Uterus (tissue), 4 donors: ENCODE measurements around the gene NR4A3. TPM values are rescaled to one million over a fixed set of nuclear protein-coding genes. Genes with fewer than 3 reads are reported as not detected.

Experiments used
- DNase-seq, 2 donors: peaks; one replicate each; pipeline ENCODE4 v3.0.0-alpha.2; 2019 to 2020
- H3K27ac ChIP-seq, 2 donors: fragments of 200-600 bp; sonication (generic); 1 replicate in 1 of 2; 2 replicates in 1 of 2; pipeline ENCODE4 v1.5.1; 2016 to 2018
- H3K27me3 ChIP-seq, 2 donors: fragments of 200-600 bp; sonication (generic); one replicate each; pipeline ENCODE4 v1.5.1; 2018 to 2019; ENCODE audit warnings: control low read depth in 1 of 2
- H3K36me3 ChIP-seq, 2 donors: fragments of 200-600 bp; sonication (generic); one replicate each; pipeline ENCODE4 v1.5.1; 2019; ENCODE audit warnings: control low read depth in 1 of 2
- H3K4me1 ChIP-seq, 2 donors: fragments of 200-600 bp; sonication (generic); one replicate each; pipeline ENCODE4 v1.5.1; 2018 to 2019; ENCODE audit warnings: control low read depth in 1 of 2
- H3K4me3 ChIP-seq, 2 donors: fragments of 200-600 bp; sonication (generic); 1 replicate in 1 of 2; 2 replicates in 1 of 2; pipeline ENCODE4 v1.5.1; 2018 to 2019; ENCODE audit warnings: mild to moderate bottlenecking in 1 of 2
- H3K9me3 ChIP-seq, 2 donors: fragments of 200-600 bp; sonication (generic); one replicate each; pipeline ENCODE4 v1.5.1; 2019; ENCODE audit warnings: control low read depth in 1 of 2
- POLR2A ChIP-seq, 2 donors: fragments of 450-650 bp; IDR thresholded peaks; one replicate each; pipeline ENCODE4 v1.6.1; 2016; ENCODE audit warnings: antibody characterized with exemption in 2 of 2, mild to moderate bottlenecking in 1 of 2, moderate library complexity in 1 of 2
- intact Hi-C: fragments of 100-400 bp; cut with DNase I; formaldehyde crosslinking; loops from one replicate; pipeline ENCODE4 v1.15.1; 2023; ENCODE audit warnings: low total_unique reads
- total RNA-seq, 4 donors: library from RNA; depleted of rRNA in 3 of 4; stranded (reverse); fragments of >200 nt in 3 of 4; gene quantifications; one replicate each; pipeline versions ENCODE4 v1.1.0 to v1.2.4, GENCODE V29; 2014 to 2023
- TF ChIP-seq, protein P1 (sequence below), 4 experiments: fragments of 200-600 bp in 2 of 4; fragments of 450-650 bp in 2 of 4; sonication (generic) in 2 of 4; IDR thresholded peaks; one replicate each; pipeline ENCODE4 v1.5.1; 2016 to 2019; ENCODE audit warnings: antibody characterized with exemption in 4 of 4, mild to moderate bottlenecking in 2 of 4, moderate library complexity in 1 of 4
- donor health status: DM: yes; HTN: yes; CAD: no.

The NR4A3 gene
- total RNA-seq, 4 donors from 2014 or later = under 0.01 to 5.5 (median 2.0) TPM

DNA sequence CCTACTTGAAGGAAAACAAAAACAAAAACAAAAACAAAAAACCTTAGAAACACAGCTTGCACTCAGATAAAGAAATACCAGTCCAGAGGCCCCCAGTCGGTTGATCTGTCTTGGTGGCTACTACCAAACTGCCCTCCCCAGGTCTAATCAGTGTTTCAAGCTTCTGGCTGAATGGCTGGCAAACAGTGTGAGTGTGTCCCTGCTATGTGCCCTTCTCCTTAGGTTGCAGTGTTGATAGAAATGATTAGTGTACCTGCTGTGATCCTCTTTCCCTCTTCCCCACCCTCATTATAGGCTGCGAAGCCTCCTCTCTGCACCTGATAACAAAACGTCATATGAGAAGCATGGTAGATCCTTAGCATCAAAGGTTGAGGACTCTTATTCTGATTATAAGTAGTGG is 12.8 kb downstream of the NR4A3 start:
- TF ChIP-seq, protein P1, sequence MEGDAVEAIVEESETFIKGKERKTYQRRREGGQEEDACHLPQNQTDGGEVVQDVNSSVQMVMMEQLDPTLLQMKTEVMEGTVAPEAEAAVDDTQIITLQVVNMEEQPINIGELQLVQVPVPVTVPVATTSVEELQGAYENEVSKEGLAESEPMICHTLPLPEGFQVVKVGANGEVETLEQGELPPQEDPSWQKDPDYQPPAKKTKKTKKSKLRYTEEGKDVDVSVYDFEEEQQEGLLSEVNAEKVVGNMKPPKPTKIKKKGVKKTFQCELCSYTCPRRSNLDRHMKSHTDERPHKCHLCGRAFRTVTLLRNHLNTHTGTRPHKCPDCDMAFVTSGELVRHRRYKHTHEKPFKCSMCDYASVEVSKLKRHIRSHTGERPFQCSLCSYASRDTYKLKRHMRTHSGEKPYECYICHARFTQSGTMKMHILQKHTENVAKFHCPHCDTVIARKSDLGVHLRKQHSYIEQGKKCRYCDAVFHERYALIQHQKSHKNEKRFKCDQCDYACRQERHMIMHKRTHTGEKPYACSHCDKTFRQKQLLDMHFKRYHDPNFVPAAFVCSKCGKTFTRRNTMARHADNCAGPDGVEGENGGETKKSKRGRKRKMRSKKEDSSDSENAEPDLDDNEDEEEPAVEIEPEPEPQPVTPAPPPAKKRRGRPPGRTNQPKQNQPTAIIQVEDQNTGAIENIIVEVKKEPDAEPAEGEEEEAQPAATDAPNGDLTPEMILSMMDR (IDR thresholded peaks at IDR 0.05) = no peak
- TF ChIP-seq POLR2A (IDR thresholded peaks at IDR 0.05) = no peak
- no peaks in the 10 kb centered on the region for H3K27me3 ChIP-seq
- intact Hi-C loops = no loop called here

GRCh38 chr9:99835142-99835541 is 13.5 kb downstream of the NR4A3 start:
- intact Hi-C loops = no loop called here
- Histone ChIP-seq H3K27ac (no peak overlapping the region), H3K4me1 (no peaks in the 10 kb centered on the region), H3K9me3 (no peaks in the 10 kb centered on the region), H3K36me3 (no peaks in the 10 kb centered on the region), H3K4me3 (no peak overlapping the region), H3K27me3 (no peaks in the 10 kb centered on the region)
- DNase-seq = no peak
- no peak for TF ChIP-seq POLR2A (IDR thresholded peaks at IDR 0.05)
- TF ChIP-seq, protein P1 (IDR thresholded peaks at IDR 0.05) = no peak

More for the DNA sequence above, 12.8 kb downstream of the NR4A3 start:
- Histone ChIP-seq H3K36me3 (no peaks in the 10 kb centered on the region), H3K4me1 (no peaks in the 10 kb centered on the region), H3K9me3 (no peaks in the 10 kb centered on the region), H3K27ac (no peak overlapping the region), H3K4me3 (no peak overlapping the region)
- DNase-seq = no peak

GRCh38 chr9:99835581-99835980 is 13.9 kb downstream of the NR4A3 start:
- H3K36me3 ChIP-seq = no peaks in the 10 kb centered on the region
- no peaks in the 10 kb centered on the region for H3K9me3 ChIP-seq
- TF ChIP-seq POLR2A (IDR thresholded peaks at IDR 0.05) = no peak
- TF ChIP-seq, protein P1 (IDR thresholded peaks at IDR 0.05) = no peak
- no peak for DNase-seq
- no peaks in the 10 kb centered on the region for H3K27me3 ChIP-seq
- intact Hi-C loops = no loop called here
- H3K4me3 ChIP-seq = no peak overlapping the region
- H3K27ac ChIP-seq = no peak overlapping the region
- no peaks in the 10 kb centered on the region for H3K4me1 ChIP-seq

GRCh38 chr9:99840072-99840471 is 18.4 kb downstream of the NR4A3 start:
- Histone ChIP-seq H3K4me1 (no peaks in the 10 kb centered on the region), H3K27ac (no peak overlapping the region), H3K27me3 (no peaks in the 10 kb centered on the region), H3K9me3 (no peaks in the 10 kb centered on the region), H3K4me3 (no peak overlapping the region), H3K36me3 (no peaks in the 10 kb centered on the region)
- no peak for DNase-seq
- intact Hi-C loops = no loop called here
- TF ChIP-seq, protein P1 (IDR thresholded peaks at IDR 0.05) = no peak
- TF ChIP-seq POLR2A (IDR thresholded peaks at IDR 0.05) = no peak

- Histone ChIP-seq H3K27ac (no peak overlapping the region), H3K27me3 (no peaks in the 10 kb centered on the region), H3K4me3 (no peak overlapping the region), H3K4me1 (no peaks in the 10 kb centered on the region), H3K9me3 (no peaks in the 10 kb centered on the region), H3K36me3 (no peaks in the 10 kb centered on the region)
- TF ChIP-seq, protein P1 (IDR thresholded peaks at IDR 0.05) = no peak
- no peak for TF ChIP-seq POLR2A (IDR thresholded peaks at IDR 0.05)
- intact Hi-C loops = no loop called here
- no peak for DNase-seq
Observed at GRCh38 chr9:99845063-99845462, 23.4 kb downstream of the NR4A3 start.
